Measurements from ENCODE around the gene SLC7A9. TPM values are rescaled to one million over a fixed set of nuclear protein-coding genes. Genes with fewer than 3 reads are reported as not detected.

Gene SLC7A9
- total and polyA plus RNA-seq, 2 donors (not counting 3 experiments of a cell fraction or from before 2014, with no cell fraction given), result 0.06 TPM; not detected in 1

GRCh38 chr19:32916969-32917615 is 47.5 kb upstream of the SLC7A9 start:
- Histone ChIP-seq H3K79me2 (ENCODE audit: control insufficient read depth, insufficient read depth, low read length) (no peaks in the 10 kb centered on the region), H3K36me3 (ENCODE audit: control insufficient read depth in 2 of 2, extremely low read depth in 1 of 2, insufficient read depth in 2 of 2, low read length in 2 of 2) (peaks cover 0 to 11% of the 10 kb centered on the region in 2 experiments), H4K20me1 (replicated peaks; ENCODE audit: control insufficient read depth, extremely low read depth, insufficient read depth, low read length) (no peaks in the 10 kb centered on the region), H3K9me1 (replicated peaks; ENCODE audit: control insufficient read depth, extremely low read depth, insufficient read depth, low read length) (no peaks in the 10 kb centered on the region), H2AFZ (ENCODE audit: low read depth, low read length) (no peak overlapping the region), H3K27ac (ENCODE audit: insufficient read depth, low read depth, low read length) (no peak overlapping the region), H3K4me3 (replicated peaks in 1 of 3; ENCODE audit: insufficient read depth in 1 of 3, low read depth in 1 of 3, low read length in 3 of 3) (no peak overlapping the region), H3K27me3 (ENCODE audit: control insufficient read depth in 2 of 2, insufficient read depth in 2 of 2, low read length in 2 of 2) (no peaks in the 10 kb centered on the region), H3K4me1 (ENCODE audit: control insufficient read depth, extremely low read depth, insufficient read depth, low read length) (no peaks in the 10 kb centered on the region), H3K9ac (replicated peaks; ENCODE audit: extremely low read depth, insufficient read depth, low read length) (no peak overlapping the region), H3K4me2 (ENCODE audit: insufficient read depth, low read length) (no peak overlapping the region), H3K9me3 (replicated peaks; ENCODE audit: control insufficient read depth, insufficient read depth, low read length) (no peaks in the 10 kb centered on the region)
- DNase-seq (ENCODE audit: low read depth, low spot score) (peak; percentile 65), FAIRE-seq (peak; percentile 42)
- intact Hi-C loops (cut with micrococcal nuclease), result no loop called here
- no peak for TF ChIP-seq EZH2 (IDR thresholded peaks at IDR 0.05; ENCODE audit: borderline replicate concordance, low read depth, low read length, severe bottlenecking)
- no peak for TF ChIP-seq POLR2AphosphoS5 (IDR thresholded peaks at IDR 0.05; ENCODE audit: insufficient read depth, low read depth, low read length)
- no peak for TF ChIP-seq FOS (IDR thresholded peaks at IDR 0.05; ENCODE audit: borderline replicate concordance, insufficient read depth, low read length)
- no peak for TF ChIP-seq MYC (IDR thresholded peaks at IDR 0.05; ENCODE audit: low read depth, low read length)
- TF ChIP-seq POLR2A (IDR thresholded peaks at IDR 0.05; ENCODE audit: low read depth, low read length), result no peak
- no peak for TF ChIP-seq GATA2 (IDR thresholded peaks at IDR 0.05; ENCODE audit: insufficient read depth, insufficient read length, low read depth, low read length)
- TF ChIP-seq MAX (IDR thresholded peaks at IDR 0.05; ENCODE audit: insufficient read depth, insufficient read length), result no peak
- TF ChIP-seq JUN (IDR thresholded peaks at IDR 0.05; ENCODE audit: borderline replicate concordance, insufficient read depth, insufficient read length, low read depth), result no peak
- TF ChIP-seq CTCF (IDR thresholded peaks at IDR 0.05; ENCODE audit: extremely low read depth in 1 of 2, insufficient read depth in 1 of 2, low read depth in 1 of 2, low read length in 2 of 2), result no peak
- dilution Hi-C loops (cut with MboI; ENCODE audit: extremely low pct_ligation_motif_present, low sequenced_read_pairs), result no loop called here
- BruUV-seq (replicated peaks), result no TSS peak
- ChIA-PET POLR2A (no interaction called here), CTCF (interaction anchor here (0.6 kb wide), 1 partner anchor 12 kb away, joined by 3 read pairs; no protein-coding TSS in a partner anchor)
